Measurements from ENCODE around the gene IRAK2. TPM values are rescaled to one million over a fixed set of nuclear protein-coding genes. Genes with fewer than 3 reads are reported as not detected.
A peak's percentile ranks its signal among the peaks of the same experiment; 100 is the strongest.

IRAK2 gene
- polyA plus RNA-seq, 6 donors from 2014 or later, result 8.2 to 12.6 (median 10.1) TPM

DNA sequence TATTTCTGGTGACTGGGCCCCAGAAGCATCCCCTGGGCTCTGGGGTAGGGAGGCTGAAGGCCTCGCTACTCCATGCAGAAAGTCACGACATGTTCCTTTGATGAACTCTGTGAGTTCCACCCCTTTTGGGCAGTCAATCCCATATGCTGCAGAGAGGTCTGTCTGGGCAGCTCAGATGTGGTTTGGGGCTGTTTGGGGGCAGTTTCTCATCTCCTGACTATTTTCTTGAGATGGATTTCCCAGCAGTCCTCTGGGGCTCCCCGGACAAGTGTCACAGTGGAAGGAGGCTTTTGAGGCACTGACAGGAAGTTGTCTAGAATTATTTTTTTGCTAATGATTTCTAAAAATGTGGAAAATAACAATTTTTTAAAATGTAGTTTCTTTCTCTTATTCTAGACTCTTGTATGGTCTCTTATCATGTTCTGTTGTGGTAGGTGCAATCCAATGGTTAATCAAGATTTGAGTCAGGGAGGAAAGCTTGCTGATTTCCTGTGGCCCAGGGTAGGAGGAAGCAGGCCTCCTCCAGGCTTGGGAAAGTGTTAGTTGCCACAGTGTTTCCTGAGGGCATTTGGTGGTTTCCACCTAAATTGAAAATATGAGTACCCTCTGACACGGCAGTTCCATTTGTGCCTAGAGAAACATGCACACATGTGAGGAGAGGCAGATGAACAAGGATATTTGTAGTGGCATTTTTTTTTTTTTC is 63.7 kb downstream of the IRAK2 start:
- Mint-ChIP-seq H3K36me3 (peaks cover 9 to 17% of the 10 kb centered on the region in 2 donors), H3K9me3 (no peaks in the 10 kb centered on the region), H3K4me3 (no peak overlapping the region), H3K27me3 (no peaks in the 10 kb centered on the region), H3K4me1 (peaks cover 23 to 32% (median 25%) of the 10 kb centered on the region in 3 donors), H3K27ac (peak overlapping the region in 2 of 6 donors; percentile 52 to 67)
- no peak for DNase-seq
- no peak for ATAC-seq (ENCODE audit: low read depth in 2 of 2)

DNA sequence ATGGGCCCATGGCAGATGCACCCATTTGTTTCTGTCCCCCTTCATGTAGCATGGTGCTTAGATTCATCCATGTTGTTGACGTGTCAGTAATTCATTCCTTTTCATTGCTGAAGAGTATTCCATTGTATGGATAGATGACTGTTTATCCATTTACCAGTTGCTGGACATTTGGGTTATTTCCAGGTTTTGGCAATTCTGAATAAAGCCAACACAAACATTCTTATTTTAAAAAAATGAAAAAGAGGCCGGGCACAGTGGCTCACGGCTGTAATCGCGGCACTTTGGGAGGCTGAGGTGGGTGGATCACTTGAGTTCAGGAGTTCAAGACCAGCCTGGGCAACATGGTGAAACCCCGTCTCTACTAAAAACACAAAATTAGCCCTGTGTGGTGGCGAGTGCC is 64.9 kb downstream of the IRAK2 start:
- H3K4me1 Mint-ChIP-seq, result peaks cover 11 to 22% (median 17%) of the 10 kb centered on the region in 3 donors
- no peaks in the 10 kb centered on the region for H3K9me3 Mint-ChIP-seq
- H3K27ac Mint-ChIP-seq, result peak overlapping the region in 1 of 6 donors; percentile 49

DNA sequence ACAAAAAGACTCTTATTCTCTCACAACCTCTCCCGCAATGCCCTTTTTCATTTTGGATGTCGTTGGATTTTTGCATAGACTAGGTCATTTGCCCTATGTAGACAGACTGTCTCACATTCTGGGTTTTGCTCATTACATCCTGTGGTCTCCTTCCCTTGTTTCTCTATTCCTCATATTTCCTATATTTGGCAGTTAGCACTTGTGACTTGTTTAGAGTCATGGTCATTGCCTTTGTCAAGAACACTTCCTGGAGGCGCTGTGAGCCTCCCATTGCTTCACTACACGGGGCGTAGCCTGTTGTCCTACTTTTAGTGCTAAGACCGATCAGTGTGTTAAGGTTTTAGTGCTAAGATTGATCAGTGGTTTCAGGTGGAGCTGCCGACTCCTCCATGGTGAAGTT is 67.4 kb downstream of the IRAK2 start:
- H3K4me3 Mint-ChIP-seq, result peak overlapping the region in 2 of 8 donors; percentile 38 to 42
- H3K36me3 Mint-ChIP-seq, result peaks cover 9 to 28% of the 10 kb centered on the region in 2 donors
- no peak for ATAC-seq (ENCODE audit: low read depth in 2 of 2)
- no peaks in the 10 kb centered on the region for H3K9me3 Mint-ChIP-seq
- no peaks in the 10 kb centered on the region for H3K27me3 Mint-ChIP-seq
- H3K4me1 Mint-ChIP-seq, result peaks cover 0 to 8% (median 2%) of the 10 kb centered on the region in 3 donors
- H3K27ac Mint-ChIP-seq, result peak overlapping the region in 2 of 6 donors; percentile 15 to 79
- no peak for DNase-seq

More for the DNA sequence above, 64.9 kb downstream of the IRAK2 start:
- H3K27me3 Mint-ChIP-seq, result no peaks in the 10 kb centered on the region
- H3K4me3 Mint-ChIP-seq, result no peak overlapping the region
- H3K36me3 Mint-ChIP-seq, result peaks cover 9 to 17% of the 10 kb centered on the region in 2 donors
- no peak for DNase-seq
- no peak for ATAC-seq (ENCODE audit: low read depth in 2 of 2)

DNA sequence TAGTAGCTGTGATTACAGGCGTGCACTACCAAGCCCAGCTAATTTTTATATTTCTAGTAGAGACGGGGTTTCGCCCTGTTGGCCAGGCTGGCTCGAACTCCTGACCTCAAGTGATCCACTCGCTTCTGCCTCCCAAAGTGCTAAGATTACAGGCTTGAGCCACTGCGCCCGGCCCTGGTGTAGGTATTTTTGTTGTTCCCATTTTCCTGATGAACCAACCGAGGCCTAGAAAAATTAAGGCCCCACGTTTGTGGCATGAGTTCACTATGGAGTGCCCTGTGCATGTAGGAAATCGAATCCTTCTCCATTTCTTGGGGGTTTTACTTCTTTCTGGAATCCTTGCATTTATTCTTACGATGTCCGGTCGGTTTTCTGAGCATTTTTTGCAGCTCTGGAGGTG is 69.3 kb downstream of the IRAK2 start:
- Mint-ChIP-seq H3K27me3 (no peaks in the 10 kb centered on the region), H3K4me3 (no peak overlapping the region), H3K9me3 (no peaks in the 10 kb centered on the region), H3K36me3 (peaks cover 13 to 32% of the 10 kb centered on the region in 2 donors), H3K27ac (no peak overlapping the region), H3K4me1 (peaks cover 0 to 6% (median 0%) of the 10 kb centered on the region in 3 donors)
- ATAC-seq (ENCODE audit: low read depth in 2 of 2), result no peak
- no peak for DNase-seq

DNA sequence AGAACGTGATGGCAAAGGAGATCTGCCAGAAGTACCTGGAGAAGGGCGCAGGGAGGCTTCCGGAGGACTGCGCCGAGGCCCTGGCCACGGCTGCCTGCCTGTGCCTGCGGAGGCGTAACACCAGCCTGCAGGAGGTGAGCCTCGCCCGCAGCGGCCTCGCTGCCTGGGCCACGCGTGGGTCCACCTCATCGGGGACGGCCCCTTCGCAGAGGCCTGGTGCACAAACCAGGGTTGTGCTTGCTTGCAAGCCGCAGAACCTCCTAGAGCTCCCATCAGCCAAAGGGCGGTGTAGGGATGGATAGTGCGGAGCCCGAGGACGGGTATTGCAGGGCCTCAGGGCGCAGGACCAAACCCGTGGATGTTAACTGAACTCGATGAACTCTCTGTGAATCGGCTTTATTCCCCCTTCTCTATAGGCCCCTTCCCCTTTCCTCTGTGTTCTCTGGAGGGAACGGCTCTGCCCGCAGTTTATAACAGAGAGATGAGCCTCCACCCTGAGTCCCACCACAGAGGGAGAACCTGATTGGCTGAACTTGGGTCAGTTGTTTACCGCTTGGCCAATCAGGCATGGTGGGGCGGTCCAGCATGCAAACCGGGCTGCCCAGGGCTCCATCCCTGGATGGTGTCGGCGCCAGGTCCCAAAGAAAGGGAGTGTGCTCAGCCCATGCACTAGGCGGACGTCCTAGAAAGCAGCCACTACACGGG is 70.0 kb downstream of the IRAK2 start:
- H3K27ac Mint-ChIP-seq, result no peak overlapping the region
- no peaks in the 10 kb centered on the region for H3K27me3 Mint-ChIP-seq
- no peak for DNase-seq
- H3K9me3 Mint-ChIP-seq, result no peaks in the 10 kb centered on the region
- peaks cover 0 to 8% (median 0%) of the 10 kb centered on the region in 3 donors for H3K4me1 Mint-ChIP-seq
- H3K4me3 Mint-ChIP-seq, result no peak overlapping the region
- ATAC-seq (ENCODE audit: low read depth in 2 of 2), result no peak
- peaks cover 18 to 30% of the 10 kb centered on the region in 2 donors for H3K36me3 Mint-ChIP-seq

DNA sequence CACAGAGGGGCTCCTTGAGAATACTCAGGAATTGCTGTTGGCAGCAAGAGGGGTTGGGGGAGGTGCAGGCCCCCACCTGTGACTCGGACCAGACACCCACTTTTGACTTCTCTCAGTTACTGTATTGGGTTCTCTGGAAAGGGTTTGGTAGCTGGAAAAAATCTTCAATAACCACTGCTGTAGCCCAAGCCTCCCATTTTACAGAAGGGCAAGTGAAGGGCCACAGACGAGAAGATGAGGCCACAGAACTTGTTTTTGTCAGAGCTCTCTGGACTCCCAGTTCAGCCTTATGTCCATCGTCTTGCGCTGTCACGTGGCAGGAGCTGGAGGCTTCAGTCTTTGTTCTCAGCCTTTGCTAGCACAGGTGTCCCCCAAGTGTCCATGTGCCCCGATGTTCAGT is 70.8 kb downstream of the IRAK2 start:
- Mint-ChIP-seq H3K27ac (no peak overlapping the region), H3K4me1 (peaks cover 0 to 8% (median 0%) of the 10 kb centered on the region in 3 donors), H3K9me3 (no peaks in the 10 kb centered on the region), H3K4me3 (no peak overlapping the region), H3K36me3 (peaks cover 18 to 30% of the 10 kb centered on the region in 2 donors), H3K27me3 (no peaks in the 10 kb centered on the region)
- DNase-seq (no peak), ATAC-seq (ENCODE audit: low read depth in 2 of 2) (no peak)

DNA sequence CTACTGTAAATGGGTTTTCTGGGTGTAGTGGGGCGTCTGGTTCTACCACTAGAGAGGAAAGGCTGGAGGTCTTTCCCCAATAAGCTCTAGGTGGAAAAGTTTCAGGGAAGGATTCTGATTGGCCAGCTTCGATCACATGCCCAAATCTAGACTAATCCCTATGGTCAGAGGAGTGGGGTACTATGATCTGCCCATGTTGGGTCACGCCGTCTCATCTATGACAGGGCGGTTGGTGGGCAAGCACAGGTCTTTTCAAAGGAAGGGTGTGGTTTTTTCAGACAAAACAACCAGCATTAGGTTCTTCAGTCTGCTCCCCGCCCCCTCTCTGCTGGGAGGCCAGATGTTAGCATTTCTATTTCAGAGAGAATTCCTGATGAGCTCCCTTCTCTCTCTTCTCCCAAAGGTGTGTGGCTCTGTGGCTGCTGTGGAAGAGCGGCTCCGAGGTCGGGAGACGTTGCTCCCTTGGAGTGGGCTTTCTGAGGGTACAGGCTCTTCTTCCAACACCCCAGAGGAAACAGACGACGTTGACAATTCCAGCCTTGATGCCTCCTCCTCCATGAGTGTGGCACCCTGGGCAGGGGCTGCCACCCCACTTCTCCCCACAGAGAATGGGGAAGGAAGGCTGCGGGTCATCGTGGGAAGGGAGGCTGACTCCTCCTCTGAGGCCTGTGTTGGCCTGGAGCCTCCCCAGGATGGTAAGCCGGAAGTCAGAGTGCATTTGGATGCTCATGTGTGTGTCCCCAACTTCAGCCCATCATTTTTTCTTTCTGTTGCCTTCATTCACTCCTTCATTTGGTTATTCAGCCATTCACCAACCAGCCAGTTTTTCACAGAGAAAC is 73.8 kb downstream of the IRAK2 start:
- Mint-ChIP-seq H3K27ac (peak overlapping the region in 2 of 6 donors; percentile 5 to 73), H3K36me3 (peaks cover 10 to 28% of the 10 kb centered on the region in 2 donors), H3K27me3 (no peaks in the 10 kb centered on the region), H3K9me3 (no peaks in the 10 kb centered on the region), H3K4me1 (peaks cover 3 to 8% (median 6%) of the 10 kb centered on the region in 3 donors), H3K4me3 (peak overlapping the region in 1 of 8 donors; percentile 57)
- no peak for DNase-seq
- ATAC-seq (ENCODE audit: low read depth in 2 of 2), result no peak

DNA sequence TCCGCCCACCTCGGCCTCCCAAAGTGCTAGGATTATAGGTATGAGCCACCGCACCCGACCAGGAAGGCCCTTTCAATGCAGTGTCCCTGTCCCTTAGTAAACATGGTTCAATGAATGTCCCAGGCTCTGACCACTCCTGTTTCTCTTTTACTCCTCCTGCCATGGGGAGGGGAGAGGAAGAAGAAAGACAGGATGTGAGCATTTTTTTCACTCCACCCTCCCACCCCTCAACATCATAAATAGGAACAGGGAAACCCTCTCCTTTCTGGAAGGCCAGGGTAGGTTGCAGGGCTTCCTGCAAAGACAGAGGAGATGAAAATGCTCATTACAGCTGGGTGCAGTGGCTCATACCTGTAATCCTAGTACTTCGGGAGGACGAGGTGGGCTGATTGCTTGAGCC is 76.1 kb downstream of the IRAK2 start:
- H3K27me3 Mint-ChIP-seq, result no peaks in the 10 kb centered on the region
- no peak overlapping the region for H3K4me3 Mint-ChIP-seq
- no peak overlapping the region for H3K27ac Mint-ChIP-seq
- H3K9me3 Mint-ChIP-seq, result peaks cover 0 to 16% (median 8%) of the 10 kb centered on the region in 7 donors
- no peak for DNase-seq
- ATAC-seq (ENCODE audit: low read depth in 2 of 2), result no peak
- peaks cover 3 to 8% (median 6%) of the 10 kb centered on the region in 3 donors for H3K4me1 Mint-ChIP-seq
- peaks cover 27 to 45% of the 10 kb centered on the region in 2 donors for H3K36me3 Mint-ChIP-seq

DNA sequence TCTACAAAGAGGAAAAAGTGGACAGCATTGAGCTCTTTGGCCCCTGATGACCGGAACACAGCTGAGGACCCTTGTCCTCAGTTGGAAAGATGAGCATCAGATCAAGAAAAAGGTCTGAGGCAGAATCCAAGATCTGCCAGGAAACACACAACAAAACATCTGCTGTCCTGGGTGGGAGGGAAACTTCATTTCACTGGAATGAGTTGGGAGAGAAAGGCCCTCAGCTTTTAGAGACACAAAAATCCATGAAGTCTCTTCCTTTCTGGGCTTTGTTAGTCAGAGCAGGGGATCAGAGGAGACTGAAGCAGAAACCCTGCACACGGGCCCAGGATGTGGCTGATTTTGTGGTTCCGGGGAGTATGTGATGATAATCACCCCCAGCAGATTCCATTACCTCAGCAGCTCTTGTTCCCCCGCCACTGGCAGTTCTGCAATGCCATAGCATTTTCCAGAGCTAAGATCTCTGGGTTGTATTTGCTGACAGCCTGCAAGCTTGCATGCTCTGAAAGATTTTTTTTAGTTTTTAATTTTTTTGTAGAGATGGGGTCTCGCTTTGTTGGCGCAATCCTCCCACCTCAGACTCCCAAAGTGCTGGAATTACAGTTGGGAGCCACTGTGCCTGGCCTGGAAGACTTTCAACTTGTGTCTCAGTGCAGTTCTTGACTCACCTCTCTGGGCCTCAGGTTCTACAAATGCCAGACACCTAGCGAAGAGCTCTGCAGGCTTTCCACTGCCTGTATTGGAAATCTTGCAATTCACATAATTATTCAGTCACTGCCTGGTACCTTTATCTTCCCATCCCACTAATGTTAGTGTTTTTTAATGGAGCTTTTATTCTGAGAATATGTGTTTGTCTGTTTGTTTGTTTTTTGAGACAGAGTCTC is 77.7 kb downstream of the IRAK2 start:
- Mint-ChIP-seq H3K27me3 (no peaks in the 10 kb centered on the region), H3K36me3 (peaks cover 27 to 34% of the 10 kb centered on the region in 2 donors), H3K4me1 (peaks cover 3 to 9% (median 6%) of the 10 kb centered on the region in 3 donors), H3K9me3 (peaks cover 0 to 20% (median 8%) of the 10 kb centered on the region in 7 donors), H3K27ac (peak overlapping the region in 2 of 6 donors; percentile 56 to 58), H3K4me3 (no peak overlapping the region)
- no peak for ATAC-seq (ENCODE audit: low read depth in 2 of 2)
- DNase-seq, result no peak

DNA sequence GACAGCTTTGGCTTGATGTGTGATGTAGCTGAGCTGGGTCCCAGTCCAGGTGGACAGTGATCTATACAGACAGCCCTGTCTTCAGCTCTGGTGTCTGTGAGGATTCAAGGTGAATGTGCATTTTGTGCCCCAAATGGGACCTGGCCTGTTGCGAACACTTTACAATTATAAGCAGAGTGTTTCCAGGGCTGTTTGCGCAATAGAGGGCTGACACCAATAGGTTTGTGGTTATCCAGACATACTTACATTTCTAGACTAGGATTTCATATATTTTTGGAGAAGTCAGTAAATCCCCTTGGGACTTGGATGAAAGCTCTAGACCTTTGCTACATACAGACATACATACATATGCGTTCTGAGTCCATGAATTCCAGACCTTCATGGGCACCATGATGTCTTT is 79.3 kb downstream of the IRAK2 start:
- peaks cover 22 to 26% of the 10 kb centered on the region in 2 donors for H3K36me3 Mint-ChIP-seq

DNA sequence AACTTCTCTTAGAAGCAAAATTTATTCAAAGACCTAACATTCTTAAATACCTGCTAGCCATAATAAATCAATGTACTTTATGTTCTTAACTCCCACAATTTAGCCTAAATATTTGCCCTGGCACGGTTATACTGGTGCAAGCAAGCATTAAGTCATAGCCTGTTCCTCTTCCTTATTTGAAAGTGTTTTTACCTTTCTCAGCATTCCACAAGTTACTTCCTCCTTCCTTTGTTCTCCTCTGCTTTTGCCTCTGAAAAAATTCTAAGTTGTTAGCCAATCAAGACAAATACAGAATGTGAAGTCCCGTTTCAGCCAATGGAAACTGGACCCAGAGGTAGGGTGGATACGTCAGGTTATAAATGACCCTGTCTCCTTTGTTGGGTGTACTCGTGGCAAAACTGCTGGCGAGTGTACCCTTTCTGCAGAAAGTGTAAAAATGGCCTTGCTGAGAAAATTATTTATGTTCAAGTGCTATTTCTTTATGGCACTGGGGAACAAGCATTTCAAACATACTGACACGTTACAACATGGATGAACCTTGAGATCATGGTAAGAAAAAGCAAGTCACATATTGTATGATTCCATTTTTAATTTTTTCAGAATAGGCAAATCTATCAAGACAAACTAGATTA is 80.5 kb downstream of the IRAK2 start:
- peaks cover 17 to 23% of the 10 kb centered on the region in 2 donors for H3K36me3 Mint-ChIP-seq
- ATAC-seq (ENCODE audit: low read depth in 2 of 2) (no peak), DNase-seq (no peak)
- peaks cover 0 to 20% (median 8%) of the 10 kb centered on the region in 7 donors for H3K9me3 Mint-ChIP-seq
- no peaks in the 10 kb centered on the region for H3K27me3 Mint-ChIP-seq
- H3K27ac Mint-ChIP-seq, result no peak overlapping the region
- peak overlapping the region in 1 of 8 donors; percentile 30 for H3K4me3 Mint-ChIP-seq
- peaks cover 19 to 33% (median 32%) of the 10 kb centered on the region in 3 donors for H3K4me1 Mint-ChIP-seq

More for the DNA sequence above, 79.3 kb downstream of the IRAK2 start:
- ATAC-seq (ENCODE audit: low read depth in 2 of 2), result no peak
- Mint-ChIP-seq H3K9me3 (peaks cover 0 to 20% (median 8%) of the 10 kb centered on the region in 7 donors), H3K27ac (no peak overlapping the region), H3K4me1 (peaks cover 10 to 21% (median 20%) of the 10 kb centered on the region in 3 donors), H3K4me3 (no peak overlapping the region), H3K27me3 (no peaks in the 10 kb centered on the region)
- no peak for DNase-seq

DNA sequence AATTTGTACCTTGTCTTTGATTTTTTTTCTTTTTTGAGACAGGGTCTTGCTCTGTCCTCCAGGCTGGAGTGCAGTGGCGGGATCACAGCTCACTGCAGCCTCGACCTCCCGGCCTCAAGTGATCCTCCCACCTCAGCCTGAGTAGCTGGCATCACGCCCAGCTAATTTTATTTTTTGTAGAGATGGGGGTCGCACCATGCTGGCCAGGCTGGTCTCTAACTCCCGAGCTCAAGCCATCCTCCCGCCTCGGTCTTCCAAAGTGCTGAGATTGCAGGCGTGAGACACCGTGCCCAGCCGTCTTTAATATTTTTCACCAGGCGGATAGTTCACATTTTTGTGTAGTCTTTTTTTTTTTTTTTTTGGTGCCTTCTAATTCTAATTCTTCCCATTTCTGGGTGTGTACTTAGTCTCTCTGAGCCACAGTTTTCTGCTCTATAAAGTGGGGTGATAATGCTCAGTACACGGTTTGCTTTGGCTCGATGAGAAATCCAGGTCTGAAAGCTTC is 83.0 kb downstream of the IRAK2 start:
- no peak for DNase-seq
- peak overlapping the region; percentile 83 to 98 (median 94) for H3K4me3 Mint-ChIP-seq
- peak overlapping the region; percentile 95 to 99 (median 96) for H3K27ac Mint-ChIP-seq
- peaks cover 0 to 20% (median 8%) of the 10 kb centered on the region in 7 donors for H3K9me3 Mint-ChIP-seq
- ATAC-seq (ENCODE audit: low read depth in 2 of 2), result no peak
- no peaks in the 10 kb centered on the region for H3K27me3 Mint-ChIP-seq
- H3K36me3 Mint-ChIP-seq, result peaks cover 24 to 25% of the 10 kb centered on the region in 2 donors
- peaks cover 31 to 44% (median 40%) of the 10 kb centered on the region in 3 donors for H3K4me1 Mint-ChIP-seq
